Esophagus squamous epithelium (tissue), 4 donors: ENCODE data around the gene ATP8B4.

Experiments used
- POLR2A ChIP-seq, 4 donors: fragments of 450-650 bp; IDR thresholded peaks; one replicate each; pipeline ENCODE4 v1.6.1; 2017; ENCODE audit warnings: antibody characterized with exemption in 4 of 4, mild to moderate bottlenecking in 4 of 4, moderate library complexity in 3 of 4
- TF ChIP-seq, protein P1 (sequence below), 6 experiments: fragments of 450-650 bp in 4 of 6; fragments of 200-600 bp in 2 of 6; sonication (generic) in 2 of 6; IDR thresholded peaks; one replicate each; pipeline ENCODE4 v1.5.1; 2016 to 2019; ENCODE audit warnings: antibody characterized with exemption in 6 of 6, mild to moderate bottlenecking in 4 of 6, moderate library complexity in 4 of 6

DNA sequence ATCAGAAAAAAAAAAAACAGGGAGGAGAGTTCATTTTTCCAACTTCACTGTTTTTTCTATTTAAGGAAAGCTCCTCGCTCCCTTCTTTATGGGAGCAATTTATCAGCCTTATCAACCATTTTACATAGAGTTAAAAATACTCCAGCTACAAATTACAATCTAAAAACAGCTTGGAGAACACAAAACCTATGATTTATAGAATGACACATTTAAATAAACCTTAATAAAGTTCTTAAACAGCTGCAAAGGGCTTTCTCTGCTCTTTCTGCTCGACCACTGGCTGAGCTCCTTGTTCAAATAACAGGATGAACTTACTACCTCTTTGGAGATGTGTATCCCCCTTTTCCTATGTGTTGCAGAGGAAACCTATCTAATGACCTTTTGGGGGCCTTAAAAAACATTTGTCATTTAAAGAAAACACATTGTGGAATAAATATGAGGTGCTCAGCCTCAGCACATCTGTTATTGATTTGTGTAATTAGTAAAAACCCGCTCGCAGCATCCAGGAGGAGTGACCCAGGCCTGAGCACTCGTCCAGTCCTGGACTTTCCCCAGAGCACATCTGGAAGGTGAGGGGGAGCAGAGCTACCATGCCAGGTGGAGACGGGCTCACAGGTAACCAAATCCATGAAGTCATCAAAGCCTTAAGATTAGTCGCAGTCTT is 231.2 kb downstream of the ATP8B4 start:
- no peak for TF ChIP-seq POLR2A (IDR thresholded peaks at IDR 0.05)
- TF ChIP-seq, protein P1, sequence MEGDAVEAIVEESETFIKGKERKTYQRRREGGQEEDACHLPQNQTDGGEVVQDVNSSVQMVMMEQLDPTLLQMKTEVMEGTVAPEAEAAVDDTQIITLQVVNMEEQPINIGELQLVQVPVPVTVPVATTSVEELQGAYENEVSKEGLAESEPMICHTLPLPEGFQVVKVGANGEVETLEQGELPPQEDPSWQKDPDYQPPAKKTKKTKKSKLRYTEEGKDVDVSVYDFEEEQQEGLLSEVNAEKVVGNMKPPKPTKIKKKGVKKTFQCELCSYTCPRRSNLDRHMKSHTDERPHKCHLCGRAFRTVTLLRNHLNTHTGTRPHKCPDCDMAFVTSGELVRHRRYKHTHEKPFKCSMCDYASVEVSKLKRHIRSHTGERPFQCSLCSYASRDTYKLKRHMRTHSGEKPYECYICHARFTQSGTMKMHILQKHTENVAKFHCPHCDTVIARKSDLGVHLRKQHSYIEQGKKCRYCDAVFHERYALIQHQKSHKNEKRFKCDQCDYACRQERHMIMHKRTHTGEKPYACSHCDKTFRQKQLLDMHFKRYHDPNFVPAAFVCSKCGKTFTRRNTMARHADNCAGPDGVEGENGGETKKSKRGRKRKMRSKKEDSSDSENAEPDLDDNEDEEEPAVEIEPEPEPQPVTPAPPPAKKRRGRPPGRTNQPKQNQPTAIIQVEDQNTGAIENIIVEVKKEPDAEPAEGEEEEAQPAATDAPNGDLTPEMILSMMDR (IDR thresholded peaks at IDR 0.05): no peak
